GM12878 (cell line): ENCODE results near the gene HNMT.

ENCODE experiments used
- KAT2A ChIP-seq: conservative IDR thresholded peaks from 2 replicates; pipeline ENCODE4 v1.6.1; 2011; ENCODE audit warnings: low read depth, low read length; ENCODE audit not compliant: control insufficient read depth
- MYC ChIP-seq: IDR thresholded peaks from 2 replicates; pipeline ENCODE4 v1.6.1; 2011; ENCODE audit warnings: mild to moderate bottlenecking, low read length, moderate library complexity, inconsistent platforms; ENCODE audit not compliant: insufficient read depth, insufficient replicate concordance, insufficient read length, severe bottlenecking
- POLR2A ChIP-seq: IDR thresholded peaks from 2 replicates; pipeline ENCODE4 v1.6.1; 2011; ENCODE audit warnings: low read depth, mild to moderate bottlenecking, low read length

DNA sequence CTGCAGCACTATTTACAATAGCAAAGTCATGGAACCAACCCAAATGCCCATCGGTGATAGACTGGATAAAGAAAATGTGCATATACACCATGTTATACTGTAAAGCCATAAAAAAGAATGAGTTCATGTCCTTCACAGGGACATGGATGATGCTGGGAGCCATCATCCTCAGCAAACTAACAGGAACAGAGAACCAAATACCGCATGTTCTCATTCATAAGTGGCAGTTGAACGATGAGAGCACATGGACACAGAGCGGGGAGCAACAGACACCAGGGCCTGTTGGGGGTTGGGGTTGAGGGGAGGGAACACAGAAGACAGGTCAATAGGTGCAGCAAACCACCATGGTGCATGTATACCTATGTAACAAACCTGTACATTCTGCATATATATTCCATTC is 33.5 kb downstream of the HNMT start:
- TF ChIP-seq POLR2A (no peak), MYC (no peak), KAT2A (no peak)
